MCF 10A (cell line): Measurements from ENCODE around the gene FASTK. TPM values are rescaled to one million over a fixed set of nuclear protein-coding genes. Genes with fewer than 3 reads are reported as not detected.

Experiments
- BruUV-seq: library from RNA; stranded (reverse); fragments of 400-500 nt; replicated peaks from 2 replicates; lab custom pipeline; 2021; lab: Mats Ljungman, UMichigan
- CTCF ChIA-PET: fragments of 300-600 bp; sonication (Branson Sonifier 250); formaldehyde crosslinking; extraction: SDS; loops from one replicate; lab custom pipeline; 2021; ENCODE audit warnings: antibody characterized with exemption, inconsistent platforms; lab: Yijun Ruan, JAX
- POLR2A ChIA-PET: fragments of 300-600, 350-650 bp; sonication (Branson Sonifier 250); formaldehyde crosslinking; extraction: SDS; loops from one replicate; lab custom pipeline; 2020; ENCODE audit warnings: antibody characterized with exemption, inconsistent platforms; lab: Yijun Ruan, JAX
- DNase-seq: peaks from one replicate; pipeline ENCODE4 v3.0.0-alpha.2; 2018; ENCODE audit not compliant: unreplicated experiment
- H3K27ac Mint-ChIP-seq: one replicate; pipeline ENCODE4 v1.8.0; 2022; ENCODE audit warnings: mild to moderate bottlenecking, low read depth, mixed read lengths; ENCODE audit not compliant: unreplicated experiment
- H3K27me3 Mint-ChIP-seq: one replicate; pipeline ENCODE4 v1.8.0; 2022; ENCODE audit warnings: mixed read lengths; ENCODE audit not compliant: insufficient read depth, unreplicated experiment
- H3K36me3 Mint-ChIP-seq: one replicate; pipeline ENCODE4 v1.8.0; 2022; ENCODE audit warnings: mild to moderate bottlenecking, moderate library complexity, mixed read lengths; ENCODE audit not compliant: insufficient read depth, unreplicated experiment
- H3K4me1 Mint-ChIP-seq: one replicate; pipeline ENCODE4 v1.8.0; 2022; ENCODE audit warnings: mixed read lengths; ENCODE audit not compliant: insufficient read depth, unreplicated experiment
- H3K4me3 Mint-ChIP-seq: one replicate; pipeline ENCODE4 v1.8.0; 2022; ENCODE audit warnings: mild to moderate bottlenecking, moderate library complexity, mixed read lengths; ENCODE audit not compliant: unreplicated experiment
- H3K9me3 Mint-ChIP-seq: one replicate; pipeline ENCODE4 v1.8.0; 2022; ENCODE audit warnings: mixed read lengths; ENCODE audit not compliant: unreplicated experiment
- intact Hi-C: fragments of 100-400 bp; cut with micrococcal nuclease; formaldehyde crosslinking; loops from 2 replicates; pipeline ENCODE4 v1.14.1; 2022
- total RNA-seq: library from RNA; stranded (reverse); gene quantifications from 2 replicates; pipeline ENCODE4 v1.2.3, GENCODE V29; 2022
- TF ChIP-seq, protein P1 (sequence below): fragments of 200-600 bp; IDR thresholded peaks from one replicate; pipeline ENCODE4 v1.8.0; 2022; ENCODE audit warnings: antibody characterized with exemption, mild to moderate bottlenecking; ENCODE audit not compliant: unreplicated experiment

FASTK gene
- total RNA-seq, 1 experiment from 2014 or later, result 79.3 TPM

DNA sequence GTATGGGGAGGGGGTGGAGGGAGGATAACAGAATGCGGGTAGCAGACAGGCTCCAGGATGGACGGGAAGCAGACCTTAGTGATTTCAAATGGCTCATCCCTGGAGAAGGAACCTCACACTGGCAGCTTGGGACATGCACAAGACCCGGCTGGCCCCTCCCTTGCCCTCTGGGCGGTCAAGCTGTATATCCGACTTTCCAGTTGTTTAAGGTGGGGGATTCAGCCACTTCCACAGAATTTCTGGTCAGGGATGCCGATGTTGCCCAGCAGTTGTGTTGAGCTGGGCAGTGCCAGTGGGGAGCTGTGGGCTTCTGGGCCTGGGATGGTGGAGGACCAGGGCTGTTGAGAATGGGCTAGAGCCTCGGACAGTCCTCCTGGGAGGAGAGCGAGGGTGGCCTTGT lies 48.1 kb upstream of the FASTK start:
- ChIA-PET CTCF (interaction anchor here (0.6 to 3.5 kb wide), 3 partner anchors 11 to 132 kb away, joined by 3 to 18 read pairs (median 3); no protein-coding TSS in a partner anchor), POLR2A (interaction anchor here (0.5 kb wide), 1 partner anchor 98 kb away, joined by 3 read pairs; the partner anchor contains the start of gene ABCF2)
- no TSS peak for BruUV-seq
- Mint-ChIP-seq H3K27ac (no peak overlapping the region), H3K27me3 (no peaks in the 10 kb centered on the region), H3K4me3 (no peak overlapping the region), H3K9me3 (no peaks in the 10 kb centered on the region), H3K4me1 (no peaks in the 10 kb centered on the region), H3K36me3 (peaks cover 38% of the 10 kb centered on the region)
- TF ChIP-seq, protein P1, sequence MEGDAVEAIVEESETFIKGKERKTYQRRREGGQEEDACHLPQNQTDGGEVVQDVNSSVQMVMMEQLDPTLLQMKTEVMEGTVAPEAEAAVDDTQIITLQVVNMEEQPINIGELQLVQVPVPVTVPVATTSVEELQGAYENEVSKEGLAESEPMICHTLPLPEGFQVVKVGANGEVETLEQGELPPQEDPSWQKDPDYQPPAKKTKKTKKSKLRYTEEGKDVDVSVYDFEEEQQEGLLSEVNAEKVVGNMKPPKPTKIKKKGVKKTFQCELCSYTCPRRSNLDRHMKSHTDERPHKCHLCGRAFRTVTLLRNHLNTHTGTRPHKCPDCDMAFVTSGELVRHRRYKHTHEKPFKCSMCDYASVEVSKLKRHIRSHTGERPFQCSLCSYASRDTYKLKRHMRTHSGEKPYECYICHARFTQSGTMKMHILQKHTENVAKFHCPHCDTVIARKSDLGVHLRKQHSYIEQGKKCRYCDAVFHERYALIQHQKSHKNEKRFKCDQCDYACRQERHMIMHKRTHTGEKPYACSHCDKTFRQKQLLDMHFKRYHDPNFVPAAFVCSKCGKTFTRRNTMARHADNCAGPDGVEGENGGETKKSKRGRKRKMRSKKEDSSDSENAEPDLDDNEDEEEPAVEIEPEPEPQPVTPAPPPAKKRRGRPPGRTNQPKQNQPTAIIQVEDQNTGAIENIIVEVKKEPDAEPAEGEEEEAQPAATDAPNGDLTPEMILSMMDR, result no peak
- intact Hi-C loops, result no loop called here
- no peak for DNase-seq

DNA sequence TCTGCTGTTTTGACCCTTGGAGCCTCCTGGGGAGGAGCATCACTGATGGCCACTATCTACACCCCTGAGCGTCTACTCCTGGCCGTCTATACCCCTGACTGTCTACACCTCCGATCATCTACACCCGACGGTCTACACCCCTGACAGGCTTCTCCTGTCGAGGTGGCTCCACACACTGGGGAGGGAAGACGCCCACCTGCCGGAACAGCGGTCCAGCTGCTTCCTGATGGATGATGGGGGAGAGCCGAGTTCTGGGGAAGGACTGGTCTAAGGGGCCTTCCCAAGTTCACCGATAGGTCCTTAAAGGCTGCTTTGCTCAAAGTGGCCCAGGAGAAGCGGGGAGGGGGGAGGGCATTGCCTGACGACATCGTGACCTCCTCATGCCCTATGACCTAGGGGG lies 47.5 kb upstream of the FASTK start:
- BruUV-seq, result no TSS peak
- Mint-ChIP-seq H3K27ac (no peak overlapping the region), H3K36me3 (peaks cover 41% of the 10 kb centered on the region), H3K9me3 (no peaks in the 10 kb centered on the region), H3K27me3 (no peaks in the 10 kb centered on the region), H3K4me1 (no peaks in the 10 kb centered on the region), H3K4me3 (no peak overlapping the region)
- ChIA-PET POLR2A (interaction anchor here (0.5 kb wide), 1 partner anchor 99 kb away, joined by 3 read pairs; the partner anchor contains the start of gene ABCF2), CTCF (interaction anchor here (0.6 to 3.5 kb wide), 5 partner anchors 17 to 106 kb away, joined by 3 to 18 read pairs (median 4); no protein-coding TSS in a partner anchor)
- DNase-seq, result no peak
- TF ChIP-seq, protein P1, result no peak
- intact Hi-C loops, result no loop called here

DNA sequence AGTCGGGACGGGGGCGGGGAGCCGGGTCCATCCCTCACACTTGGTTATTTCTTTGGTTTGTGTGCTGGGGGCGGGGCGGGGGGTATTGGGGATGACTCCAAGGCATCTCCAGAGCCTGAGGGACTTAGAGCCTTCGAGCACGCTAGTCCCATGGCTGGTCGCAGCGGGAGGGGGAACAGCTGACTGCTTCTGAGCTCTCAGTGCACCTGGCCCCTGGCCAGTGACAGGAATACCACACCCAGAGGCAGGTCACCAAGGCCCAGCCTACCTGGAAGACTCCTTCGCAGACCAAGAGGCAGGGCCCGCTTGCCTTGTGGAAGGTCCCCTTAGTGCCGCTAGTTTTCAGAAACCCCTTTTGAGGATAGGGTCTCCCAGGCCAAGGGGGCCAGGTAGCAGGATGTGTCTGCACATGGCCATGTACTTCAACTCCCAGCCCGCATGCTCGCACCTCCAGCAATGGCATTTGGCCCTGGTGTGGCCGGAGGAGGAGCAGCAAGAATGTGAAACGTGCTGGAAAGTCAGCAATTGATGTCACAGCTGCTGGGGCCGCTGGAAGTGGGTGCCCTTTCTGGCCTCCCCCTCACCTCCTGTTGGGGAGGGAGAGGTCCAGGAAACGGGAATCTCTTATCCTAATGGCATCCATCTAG lies 46.0 kb upstream of the FASTK start:
- no TSS peak for BruUV-seq
- intact Hi-C loops, result no loop called here
- H3K4me1 Mint-ChIP-seq, result no peaks in the 10 kb centered on the region
- no peak for DNase-seq
- H3K9me3 Mint-ChIP-seq, result no peaks in the 10 kb centered on the region
- H3K36me3 Mint-ChIP-seq, result peaks cover 39% of the 10 kb centered on the region
- ChIA-PET POLR2A (no interaction called here), CTCF (interaction anchor here (1.2 to 1.3 kb wide), 2 partner anchors 45 to 47 kb away, joined by 4 to 5 read pairs; no protein-coding TSS in a partner anchor)
- no peak overlapping the region for H3K27ac Mint-ChIP-seq
- no peak overlapping the region for H3K4me3 Mint-ChIP-seq
- TF ChIP-seq, protein P1, result no peak
- no peaks in the 10 kb centered on the region for H3K27me3 Mint-ChIP-seq

DNA sequence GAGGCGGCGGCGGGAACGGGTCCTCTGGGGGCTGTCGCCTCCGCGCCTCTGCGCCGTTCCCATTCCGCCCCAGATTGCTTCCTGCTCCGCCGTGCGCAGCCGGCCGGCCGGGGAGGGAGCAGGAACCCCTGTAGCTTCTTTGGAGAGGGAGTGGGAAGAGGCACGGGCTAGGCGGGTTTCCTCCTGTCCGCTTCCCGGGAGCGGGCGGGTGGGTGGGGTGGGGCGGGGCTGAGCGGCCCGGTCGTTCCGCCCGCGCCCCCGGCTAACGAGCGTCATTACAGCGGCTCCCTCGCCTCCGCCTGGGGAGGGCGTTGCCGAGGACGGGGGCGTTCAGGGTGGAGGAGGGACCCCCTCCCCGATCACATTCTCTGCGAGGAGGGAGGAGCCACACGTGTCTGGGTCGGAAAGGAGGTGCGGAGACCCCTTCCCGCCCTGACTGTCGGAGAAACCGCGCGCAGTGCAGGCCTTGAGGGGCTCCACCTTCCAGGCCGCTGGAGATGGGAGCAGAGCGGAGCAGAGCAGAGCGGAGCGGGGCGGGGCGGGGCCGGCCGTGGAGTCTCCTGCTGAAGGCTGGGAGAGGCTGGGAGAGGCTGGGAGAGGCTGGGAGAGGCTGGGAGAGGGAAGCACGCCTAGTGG lies 45.4 kb upstream of the FASTK start:
- TF ChIP-seq, protein P1, result no peak
- Mint-ChIP-seq H3K36me3 (peaks cover 38% of the 10 kb centered on the region), H3K9me3 (no peaks in the 10 kb centered on the region), H3K4me1 (no peaks in the 10 kb centered on the region), H3K27ac (no peak overlapping the region), H3K27me3 (no peaks in the 10 kb centered on the region), H3K4me3 (no peak overlapping the region)
- CTCF ChIA-PET, result interaction anchor here (0.6 kb wide), 1 partner anchor 12 kb away, joined by 3 read pairs; no protein-coding TSS in a partner anchor
- POLR2A ChIA-PET, result interaction anchor here (0.7 kb wide), 1 partner anchor 11 kb away, joined by 3 read pairs; no protein-coding TSS in a partner anchor
- no peak for DNase-seq
- intact Hi-C loops, result no loop called here
- no TSS peak for BruUV-seq
